ENCODE data around the gene MOB3A.

DNA sequence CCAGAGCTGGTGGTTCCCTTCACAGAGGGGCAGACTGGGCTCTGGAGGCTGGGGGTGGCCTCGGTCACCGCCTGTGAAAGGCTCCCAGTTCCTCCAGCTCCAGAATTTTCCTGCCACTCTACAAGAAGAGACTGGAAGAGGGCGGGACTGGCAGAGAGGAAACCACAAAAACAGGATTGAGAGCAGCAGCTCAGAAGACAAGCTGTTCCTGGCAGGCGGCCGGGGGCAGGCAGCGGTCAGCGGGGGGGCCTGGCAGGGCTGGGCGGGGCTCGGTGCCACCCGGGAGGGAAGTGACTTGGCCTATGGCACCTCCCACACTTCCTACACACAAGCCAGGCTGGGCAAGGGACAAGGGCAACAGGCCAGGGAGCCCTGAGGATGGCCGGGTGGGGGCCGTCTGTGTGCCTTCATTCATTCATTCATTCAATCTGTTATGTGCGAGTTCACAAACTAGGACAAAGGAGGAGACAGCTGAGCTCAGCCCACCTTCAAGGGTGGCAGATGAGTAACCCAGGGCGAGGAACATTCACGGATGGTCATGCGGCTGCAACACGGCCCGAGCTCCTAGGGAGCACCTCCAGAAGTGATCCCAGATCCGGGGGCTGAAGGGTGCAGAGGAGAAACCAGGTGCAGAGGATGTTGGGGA is 63.7 kb downstream of the MOB3A start:
- TF ChIP-seq, protein P1, sequence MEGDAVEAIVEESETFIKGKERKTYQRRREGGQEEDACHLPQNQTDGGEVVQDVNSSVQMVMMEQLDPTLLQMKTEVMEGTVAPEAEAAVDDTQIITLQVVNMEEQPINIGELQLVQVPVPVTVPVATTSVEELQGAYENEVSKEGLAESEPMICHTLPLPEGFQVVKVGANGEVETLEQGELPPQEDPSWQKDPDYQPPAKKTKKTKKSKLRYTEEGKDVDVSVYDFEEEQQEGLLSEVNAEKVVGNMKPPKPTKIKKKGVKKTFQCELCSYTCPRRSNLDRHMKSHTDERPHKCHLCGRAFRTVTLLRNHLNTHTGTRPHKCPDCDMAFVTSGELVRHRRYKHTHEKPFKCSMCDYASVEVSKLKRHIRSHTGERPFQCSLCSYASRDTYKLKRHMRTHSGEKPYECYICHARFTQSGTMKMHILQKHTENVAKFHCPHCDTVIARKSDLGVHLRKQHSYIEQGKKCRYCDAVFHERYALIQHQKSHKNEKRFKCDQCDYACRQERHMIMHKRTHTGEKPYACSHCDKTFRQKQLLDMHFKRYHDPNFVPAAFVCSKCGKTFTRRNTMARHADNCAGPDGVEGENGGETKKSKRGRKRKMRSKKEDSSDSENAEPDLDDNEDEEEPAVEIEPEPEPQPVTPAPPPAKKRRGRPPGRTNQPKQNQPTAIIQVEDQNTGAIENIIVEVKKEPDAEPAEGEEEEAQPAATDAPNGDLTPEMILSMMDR (IDR thresholded peaks at IDR 0.05; ENCODE audit: poor library complexity), result no peak
- no peak for TF ChIP-seq EZH2 (IDR thresholded peaks at IDR 0.05; ENCODE audit: borderline replicate concordance)
